Keratinocyte (primary cell): ENCODE measurements around the gene RCAN3. TPM values are rescaled to one million over a fixed set of nuclear protein-coding genes. Genes with fewer than 3 reads are reported as not detected.

ENCODE experiments used
- DNase-seq: peaks from one replicate; pipeline ENCODE4 v3.0.0-alpha.2; 2011; ENCODE audit warnings: low read depth, missing footprints, low spot score
- FAIRE-seq: peaks from 2 replicates; lab custom pipeline; 2011; peaks lifted over from hg19 to GRCh38; lab: Jason Lieb, UNC
- H2AFZ ChIP-seq: 2 replicates; pipeline ENCODE4 v1.6.0; 2012; ENCODE audit warnings: low read length, control low read depth, inconsistent platforms; ENCODE audit not compliant: control insufficient read depth
- H3K27ac ChIP-seq: 2 replicates; pipeline ENCODE4 v1.5.1; 2011; ENCODE audit warnings: low read length; ENCODE audit not compliant: control insufficient read depth, insufficient read depth
- H3K27me3 ChIP-seq: 3 replicates; pipeline ENCODE4 v1.6.0; 2011; ENCODE audit warnings: low read length; ENCODE audit not compliant: control insufficient read depth, insufficient read depth; ENCODE audit errors: extremely low read depth
- H3K36me3 ChIP-seq, 2 experiments: 2 replicates in 1 of 2; 3 replicates in 1 of 2; pipeline ENCODE4 v1.5.1; 2011; ENCODE audit warnings: low read length in 2 of 2, mild to moderate bottlenecking in 1 of 2; ENCODE audit not compliant: control insufficient read depth in 2 of 2, insufficient read depth in 2 of 2; ENCODE audit errors: extremely low read depth in 1 of 2
- H3K4me1 ChIP-seq: 3 replicates; pipeline ENCODE4 v1.5.1; 2011; ENCODE audit warnings: low read length; ENCODE audit not compliant: control insufficient read depth, insufficient read depth; ENCODE audit errors: extremely low read depth
- H3K4me2 ChIP-seq: 3 replicates; pipeline ENCODE4 v1.6.0; 2011; ENCODE audit warnings: low read depth, low read length; ENCODE audit not compliant: control insufficient read depth, insufficient read depth; ENCODE audit errors: extremely low read depth
- H3K4me3 ChIP-seq, 3 experiments: fragments of 200-600 bp in 1 of 3; sonication (generic) in 1 of 3; 2 replicates in 2 of 3; 3 replicates in 1 of 3; pipeline ENCODE4 v1.5.1; 2011 to 2016; ENCODE audit warnings: low read length in 3 of 3, mild to moderate bottlenecking in 3 of 3, control low read depth in 2 of 3, inconsistent platforms in 1 of 3, low read depth in 1 of 3, mixed read lengths in 1 of 3, mixed run types in 1 of 3, moderate library complexity in 1 of 3; ENCODE audit not compliant: control insufficient read depth in 2 of 3, insufficient read depth in 2 of 3; ENCODE audit errors: extremely low read depth in 1 of 3
- H3K79me2 ChIP-seq: 2 replicates; pipeline ENCODE4 v1.6.0; 2012; ENCODE audit warnings: low read length; ENCODE audit not compliant: control insufficient read depth, insufficient read depth
- H3K9ac ChIP-seq: 3 replicates; pipeline ENCODE4 v1.6.0; 2011; ENCODE audit warnings: low read length; ENCODE audit not compliant: control insufficient read depth, insufficient read depth; ENCODE audit errors: extremely low read depth
- H3K9me1 ChIP-seq: 3 replicates; pipeline ENCODE4 v1.6.0; 2011; ENCODE audit warnings: low read length; ENCODE audit not compliant: control insufficient read depth, insufficient read depth; ENCODE audit errors: extremely low read depth
- H3K9me3 ChIP-seq: 2 replicates; pipeline ENCODE4 v1.5.1; 2012; ENCODE audit warnings: low read depth, low read length; ENCODE audit not compliant: control insufficient read depth
- H4K20me1 ChIP-seq: 3 replicates; pipeline ENCODE4 v1.6.0; 2011; ENCODE audit warnings: low read length; ENCODE audit not compliant: control insufficient read depth, insufficient read depth; ENCODE audit errors: extremely low read depth
- CTCF ChIP-seq, 3 experiments: IDR thresholded peaks in 1 of 3; conservative IDR thresholded peaks in 1 of 3; optimal IDR thresholded peaks in 1 of 3; 2 replicates in 2 of 3; 3 replicates in 1 of 3; pipeline versions ENCODE3 to v1.5.1; 2011; ENCODE audit warnings: low read length in 3 of 3, mild to moderate bottlenecking in 3 of 3, moderate library complexity in 2 of 3, control low read depth in 1 of 3, inconsistent platforms in 1 of 3; ENCODE audit not compliant: insufficient read depth in 2 of 3; ENCODE audit errors: extremely low read depth in 1 of 3
- EZH2 ChIP-seq: IDR thresholded peaks from one replicate; pipeline ENCODE4 v1.6.1; 2012; ENCODE audit warnings: inconsistent platforms, mild to moderate bottlenecking, low read length, moderate library complexity
- dilution Hi-C: fragments of 300-500 bp; cut with MboI; formaldehyde crosslinking; loops from one replicate; pipeline ENCODE4 v1.7.0; 2020; ENCODE audit warnings: low sequenced_read_pairs; ENCODE audit not compliant: extremely low pct_ligation_motif_present
- polyA plus RNA-seq, 5 experiments: library from polyadenylated mRNA; depleted of rRNA in 3 of 5; stranded (reverse) in 3 of 5; stranded (forward) in 1 of 5; unstranded in 1 of 5; fragments of >200 nt; gene quantifications; 1 replicate in 1 of 5; 2 replicates in 3 of 5; 3 replicates in 1 of 5; pipeline versions ENCODE4 v1.2.1 to v1.2.3, GENCODE V29; 2011 to 2012; ENCODE audit warnings: missing spikeins in 2 of 5, low read depth in 1 of 5, low replicate concordance in 1 of 5

The RCAN3 gene
- polyA plus RNA-seq, 1 donor (not counting 4 experiments of a cell fraction or from before 2014, with no cell fraction given) = 13.8 TPM

GRCh38 chr1:24555591-24556413, 53.2 kb downstream of the RCAN3 start, which contains the start of gene NCMAP:
Gene NCMAP, plus strand, starts transcription at chr1:24556087. Its CDS starts 39,344 bp downstream, at chr1:24595431.
- H3K9me3 ChIP-seq = no peaks in the 10 kb centered on the region
- dilution Hi-C loops = no loop called here
- DNase-seq (no peak), FAIRE-seq (no peak)
- no peaks in the 10 kb centered on the region for H3K79me2 ChIP-seq
- H3K27ac ChIP-seq = no peak within 1 kb of the TSS
- peaks cover 6% of the 10 kb centered on the region for H3K27me3 ChIP-seq
- H3K9ac ChIP-seq = no peak within 1 kb of the TSS
- H3K4me1 ChIP-seq = peaks cover 5% of the 10 kb centered on the region
- TF ChIP-seq EZH2 (peak; percentile 47), CTCF (optimal IDR thresholded peaks at IDR 0.05 in 1 of 3, IDR thresholded peaks at IDR 0.05 in 1 of 3, conservative IDR thresholded peaks at IDR 0.05 in 1 of 3; ENCODE audit: extremely low read depth in 1 of 3, insufficient read depth in 2 of 3, low read length in 3 of 3) (peak in 1 of 3 experiments; percentile 24)
- H2AFZ ChIP-seq = peak within 1 kb of the TSS; percentile 68
- H3K9me1 ChIP-seq = no peaks in the 10 kb centered on the region
- peak within 1 kb of the TSS; percentile 77 for H3K4me2 ChIP-seq
- no peaks in the 10 kb centered on the region for H3K36me3 ChIP-seq
- H3K4me3 ChIP-seq = peak within 1 kb of the TSS; percentile 32 to 40 (median 38)
- no peaks in the 10 kb centered on the region for H4K20me1 ChIP-seq

- Histone ChIP-seq H2AFZ (no peak overlapping the region), H3K27me3 (peaks cover 6% of the 10 kb centered on the region), H3K79me2 (no peaks in the 10 kb centered on the region), H3K9ac (no peak overlapping the region), H4K20me1 (no peaks in the 10 kb centered on the region), H3K9me3 (no peaks in the 10 kb centered on the region), H3K4me3 (peak overlapping the region; percentile 32 to 40 (median 38)), H3K36me3 (no peaks in the 10 kb centered on the region), H3K27ac (no peak overlapping the region), H3K4me2 (peak overlapping the region; percentile 77), H3K9me1 (no peaks in the 10 kb centered on the region), H3K4me1 (peaks cover 4% of the 10 kb centered on the region)
- FAIRE-seq = no peak
- DNase-seq = no peak
- TF ChIP-seq CTCF (optimal IDR thresholded peaks at IDR 0.05 in 1 of 3, IDR thresholded peaks at IDR 0.05 in 1 of 3, conservative IDR thresholded peaks at IDR 0.05 in 1 of 3; ENCODE audit: extremely low read depth in 1 of 3, insufficient read depth in 2 of 3, low read length in 3 of 3) (no peak), EZH2 (no peak)
- dilution Hi-C loops = no loop called here
Measured at GRCh38 chr1:24556414-24556795, 53.8 kb downstream of the RCAN3 start.
